K562 (cell line): ENCODE results near the gene TMEM19. TPM values are rescaled to one million over a fixed set of nuclear protein-coding genes. Genes with fewer than 3 reads are reported as not detected.

ENCODE experiments used
- BRD4 ChIP-seq: fragments of 200-600 bp; sonication (generic); IDR thresholded peaks from 2 replicates; pipeline ENCODE4 v1.6.1; 2017; ENCODE audit warnings: inconsistent platforms
- MAZ ChIP-seq, 2 experiments: fragments of 450-650 bp in 1 of 2; sonication (generic) in 1 of 2; formaldehyde crosslinking; IDR thresholded peaks in 1 of 2; conservative IDR thresholded peaks in 1 of 2; 2 replicates each; pipeline versions ENCODE4 v1.4.0 to v1.5.0; 2020; ENCODE audit warnings: mild to moderate bottlenecking in 1 of 2, missing genetic modification reagents in 1 of 2
- NFATC3 ChIP-seq: fragments of 450-650 bp; IDR thresholded peaks from 2 replicates; pipeline ENCODE4 v1.6.1; 2017; ENCODE audit warnings: mild to moderate bottlenecking
- RAD21 ChIP-seq, 2 experiments: fragments of 250-450 bp in 1 of 2; fragments of 450-650 bp in 1 of 2; sonication (Bioruptor Pico) in 1 of 2; formaldehyde crosslinking in 1 of 2; IDR thresholded peaks in 1 of 2; conservative IDR thresholded peaks in 1 of 2; 2 replicates each; pipeline versions ENCODE4 v1.4.0 to v1.8.0; 2020 to 2022; ENCODE audit warnings: mild to moderate bottlenecking in 2 of 2, moderate library complexity in 1 of 2
- SRSF3 ChIP-seq: fragments of 200-400 bp; formaldehyde crosslinking; IDR thresholded peaks from 2 replicates; pipeline ENCODE4 v1.6.1; 2016; ENCODE audit warnings: mild to moderate bottlenecking, low read length, moderate library complexity; ENCODE audit not compliant: insufficient read depth
- ZBTB33 ChIP-seq: sonication (generic); formaldehyde crosslinking; IDR thresholded peaks from 2 replicates; pipeline ENCODE4 v1.8.1; 2023; ENCODE audit warnings: mild to moderate bottlenecking, missing genetic modification reagents
- ZNF253 ChIP-seq: fragments of 250-450 bp; sonication (Bioruptor Pico); conservative IDR thresholded peaks from 2 replicates; pipeline ENCODE4 v1.6.1; 2021; ENCODE audit warnings: mild to moderate bottlenecking
- polyA plus RNA-seq, 8 experiments: library from polyadenylated mRNA; depleted of rRNA in 4 of 8; stranded (reverse) in 5 of 8; unstranded in 3 of 8; fragments of >200 nt; fragmentation: Nextera tagmentation in 2 of 8; fragmentation: Illumina TruSeq in 1 of 8; extraction: Ambion mirVana in 2 of 8; extraction: Trizol in 1 of 8; gene quantifications; 2 replicates each; pipeline versions ENCODE4 v1.2.1 to v1.2.3, GENCODE V29; 2011 to 2014; ENCODE audit warnings: inconsistent platforms in 1 of 8, missing spikeins in 1 of 8
- total RNA-seq, 7 experiments: library from RNA; depleted of rRNA in 6 of 7; stranded (reverse); fragments of >200 nt in 6 of 7; fragmentation: Illumina TruSeq in 2 of 7; extraction: Trizol in 2 of 7; gene quantifications; 2 replicates each; pipeline versions ENCODE4 v1.2.1 to v1.2.3, GENCODE V29; 2011 to 2021; ENCODE audit warnings: low replicate concordance in 1 of 7
- TF ChIP-seq, protein P1 (sequence below), 3 experiments: IDR thresholded peaks in 2 of 3; conservative IDR thresholded peaks in 1 of 3; 2 replicates each; pipeline ENCODE4 v1.5.1; 2011 to 2012; ENCODE audit warnings: low read length in 3 of 3, mild to moderate bottlenecking in 3 of 3, control low read depth in 2 of 3, improper control_type of control experiment in 1 of 3, inconsistent platforms in 1 of 3, low read depth in 1 of 3, mixed read lengths in 1 of 3, moderate library complexity in 1 of 3; ENCODE audit not compliant: insufficient read depth in 2 of 3

The TMEM19 gene
- total and polyA plus RNA-seq, 9 of the 15 experiments (the other 6 are each of a cell fraction or from before 2014, with no cell fraction given), result 8.2 to 24.2 (median 17.2) TPM

- TF ChIP-seq MAZ (CRISPR knock-in tag; conservative IDR thresholded peaks at IDR 0.05 in 1 of 2, IDR thresholded peaks at IDR 0.05 in 1 of 2) (0 out of 4 replicates have a peak, but pooled peaks of 1 of the 2 experiments have one; percentile 23), RAD21 (CRISPR knock-in tag; conservative IDR thresholded peaks at IDR 0.05 in 1 of 2, IDR thresholded peaks at IDR 0.05 in 1 of 2) (peak; percentile 42 to 64; a peak in 3 of 4 replicates), SRSF3 (no peak), NFATC3 (no peak), ZNF253 (no peak), ZBTB33 (CRISPR knock-in tag) (0 out of 2 replicates have a peak, but pooled peaks have one; percentile 13), BRD4 (no peak)
- TF ChIP-seq, protein P1, sequence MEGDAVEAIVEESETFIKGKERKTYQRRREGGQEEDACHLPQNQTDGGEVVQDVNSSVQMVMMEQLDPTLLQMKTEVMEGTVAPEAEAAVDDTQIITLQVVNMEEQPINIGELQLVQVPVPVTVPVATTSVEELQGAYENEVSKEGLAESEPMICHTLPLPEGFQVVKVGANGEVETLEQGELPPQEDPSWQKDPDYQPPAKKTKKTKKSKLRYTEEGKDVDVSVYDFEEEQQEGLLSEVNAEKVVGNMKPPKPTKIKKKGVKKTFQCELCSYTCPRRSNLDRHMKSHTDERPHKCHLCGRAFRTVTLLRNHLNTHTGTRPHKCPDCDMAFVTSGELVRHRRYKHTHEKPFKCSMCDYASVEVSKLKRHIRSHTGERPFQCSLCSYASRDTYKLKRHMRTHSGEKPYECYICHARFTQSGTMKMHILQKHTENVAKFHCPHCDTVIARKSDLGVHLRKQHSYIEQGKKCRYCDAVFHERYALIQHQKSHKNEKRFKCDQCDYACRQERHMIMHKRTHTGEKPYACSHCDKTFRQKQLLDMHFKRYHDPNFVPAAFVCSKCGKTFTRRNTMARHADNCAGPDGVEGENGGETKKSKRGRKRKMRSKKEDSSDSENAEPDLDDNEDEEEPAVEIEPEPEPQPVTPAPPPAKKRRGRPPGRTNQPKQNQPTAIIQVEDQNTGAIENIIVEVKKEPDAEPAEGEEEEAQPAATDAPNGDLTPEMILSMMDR (IDR thresholded peaks at IDR 0.05 in 2 of 3, conservative IDR thresholded peaks at IDR 0.05 in 1 of 3; ENCODE audit: insufficient read depth in 2 of 3, low read depth in 1 of 3, low read length in 3 of 3), result peak; percentile 43 to 68 (median 66); a peak in 5 of 6 replicates
Measured at GRCh38 chr12:71636704-71637115, 49.2 kb upstream of the TMEM19 start (continued).
